Peyer's patch (tissue), 4 donors: ENCODE measurements around the gene KCNMA1. TPM values are rescaled to one million over a fixed set of nuclear protein-coding genes. Genes with fewer than 3 reads are reported as not detected.

ENCODE experiments used
- DNase-seq, 3 donors: peaks; one replicate each; pipeline ENCODE4 v3.0.0-alpha.2; 2017 to 2019
- H3K27ac ChIP-seq, 4 donors: fragments of 200-600 bp; sonication (generic); one replicate each; pipeline ENCODE4 v1.5.1; 2016 to 2019
- H3K27me3 ChIP-seq, 2 donors: fragments of 200-600 bp; sonication (generic); one replicate each; pipeline ENCODE4 v1.5.1; 2019
- H3K36me3 ChIP-seq, 3 donors: fragments of 200-600 bp; sonication (generic); one replicate each; pipeline ENCODE4 v1.5.1; 2016 to 2019
- H3K4me1 ChIP-seq, 4 donors: fragments of 200-600 bp; sonication (generic); one replicate each; pipeline ENCODE4 v1.5.1; 2016 to 2019
- H3K4me3 ChIP-seq, 4 donors: fragments of 200-600 bp; sonication (generic); 1 replicate in 3 of 4; 2 replicates in 1 of 4; pipeline ENCODE4 v1.5.1; 2016 to 2019; ENCODE audit warnings: mild to moderate bottlenecking in 1 of 4
- H3K9me3 ChIP-seq, 4 donors: fragments of 200-600 bp; sonication (generic); one replicate each; pipeline ENCODE4 v1.5.1; 2016 to 2019; ENCODE audit warnings: mild to moderate bottlenecking in 1 of 4
- CTCF ChIP-seq, 6 experiments: fragments of 450-650 bp in 4 of 6; fragments of 200-600 bp in 2 of 6; sonication (generic) in 1 of 6; IDR thresholded peaks; one replicate each; pipeline ENCODE4 v1.5.1; 2017 to 2019; ENCODE audit warnings: antibody characterized with exemption in 6 of 6, mild to moderate bottlenecking in 3 of 6, moderate library complexity in 1 of 6
- POLR2A ChIP-seq, 2 donors: fragments of 450-650 bp; IDR thresholded peaks; one replicate each; pipeline ENCODE4 v1.5.1; 2017; ENCODE audit warnings: antibody characterized with exemption in 2 of 2, mild to moderate bottlenecking in 2 of 2, moderate library complexity in 2 of 2
- total RNA-seq, 4 donors: library from RNA; depleted of rRNA; stranded (reverse); fragments of >200 nt; gene quantifications; one replicate each; pipeline ENCODE4 v1.1.0, GENCODE V29; 2016

Gene KCNMA1
- total RNA-seq, 4 donors from 2014 or later = 17.8 to 29.1 (median 23.9) TPM

- no peak for DNase-seq
- Histone ChIP-seq H3K9me3 (no peaks in the 10 kb centered on the region), H3K27ac (no peak overlapping the region), H3K27me3 (no peaks in the 10 kb centered on the region), H3K36me3 (no peaks in the 10 kb centered on the region), H3K4me3 (no peak overlapping the region), H3K4me1 (no peaks in the 10 kb centered on the region)
- TF ChIP-seq POLR2A (IDR thresholded peaks at IDR 0.05) (no peak), CTCF (IDR thresholded peaks at IDR 0.05) (no peak)
Observed at GRCh38 chr10:77444041-77444440, 193.6 kb downstream of the KCNMA1 start.

- no peaks in the 10 kb centered on the region for H3K9me3 ChIP-seq
- H3K27me3 ChIP-seq = no peaks in the 10 kb centered on the region
- H3K36me3 ChIP-seq = no peaks in the 10 kb centered on the region
- DNase-seq = no peak
- TF ChIP-seq CTCF (IDR thresholded peaks at IDR 0.05) (no peak), POLR2A (IDR thresholded peaks at IDR 0.05) (no peak)
- H3K4me1 ChIP-seq = no peaks in the 10 kb centered on the region
- H3K27ac ChIP-seq = no peak overlapping the region
- H3K4me3 ChIP-seq = no peak overlapping the region
Observed at GRCh38 chr10:77442699-77443189, 194.9 kb downstream of the KCNMA1 start.

GRCh38 chr10:77441353-77442166 lies 196.0 kb downstream of the KCNMA1 start:
- no peaks in the 10 kb centered on the region for H3K27me3 ChIP-seq
- TF ChIP-seq CTCF (IDR thresholded peaks at IDR 0.05) (no peak), POLR2A (IDR thresholded peaks at IDR 0.05) (no peak)
- H3K9me3 ChIP-seq = no peaks in the 10 kb centered on the region
- DNase-seq = no peak
- no peak overlapping the region for H3K27ac ChIP-seq
- H3K4me3 ChIP-seq = no peak overlapping the region
- no peaks in the 10 kb centered on the region for H3K4me1 ChIP-seq
- no peaks in the 10 kb centered on the region for H3K36me3 ChIP-seq

- H3K4me1 ChIP-seq = no peaks in the 10 kb centered on the region
- no peak overlapping the region for H3K27ac ChIP-seq
- no peak for DNase-seq
Observed at GRCh38 chr10:77436257-77436975, 201.2 kb downstream of the KCNMA1 start.

GRCh38 chr10:77433546-77433945 lies 204.1 kb downstream of the KCNMA1 start:
- H3K9me3 ChIP-seq = no peaks in the 10 kb centered on the region
- H3K27ac ChIP-seq = no peak overlapping the region
- no peak overlapping the region for H3K4me3 ChIP-seq
- no peak for DNase-seq
- no peak for TF ChIP-seq CTCF (IDR thresholded peaks at IDR 0.05)
- no peak for TF ChIP-seq POLR2A (IDR thresholded peaks at IDR 0.05)
- no peaks in the 10 kb centered on the region for H3K27me3 ChIP-seq
- H3K4me1 ChIP-seq = no peaks in the 10 kb centered on the region
- no peaks in the 10 kb centered on the region for H3K36me3 ChIP-seq

More at GRCh38 chr10:77436257-77436975, 201.2 kb downstream of the KCNMA1 start:
- no peak for TF ChIP-seq POLR2A (IDR thresholded peaks at IDR 0.05)
- TF ChIP-seq CTCF (IDR thresholded peaks at IDR 0.05) = no peak
- no peaks in the 10 kb centered on the region for H3K9me3 ChIP-seq
- H3K36me3 ChIP-seq = no peaks in the 10 kb centered on the region
- H3K27me3 ChIP-seq = no peaks in the 10 kb centered on the region
- no peak overlapping the region for H3K4me3 ChIP-seq
